Hepatocyte (in vitro differentiated cells): ENCODE measurements around the gene CNIH3.

Source experiments
- EZH2phosphoT487 ChIP-seq: fragments of 200-600 bp; sonication (generic); IDR thresholded peaks from one replicate; pipeline ENCODE4 v1.6.1; 2018; ENCODE audit warnings: antibody characterized with exemption, mild to moderate bottlenecking, low read depth, moderate library complexity; ENCODE audit not compliant: unreplicated experiment, severe bottlenecking
- TF ChIP-seq, protein P1 (sequence below): fragments of 200-600 bp; sonication (generic); IDR thresholded peaks from 2 replicates; pipeline ENCODE4 v1.5.1; 2016; ENCODE audit warnings: antibody characterized with exemption, mild to moderate bottlenecking; ENCODE audit not compliant: poor library complexity

DNA sequence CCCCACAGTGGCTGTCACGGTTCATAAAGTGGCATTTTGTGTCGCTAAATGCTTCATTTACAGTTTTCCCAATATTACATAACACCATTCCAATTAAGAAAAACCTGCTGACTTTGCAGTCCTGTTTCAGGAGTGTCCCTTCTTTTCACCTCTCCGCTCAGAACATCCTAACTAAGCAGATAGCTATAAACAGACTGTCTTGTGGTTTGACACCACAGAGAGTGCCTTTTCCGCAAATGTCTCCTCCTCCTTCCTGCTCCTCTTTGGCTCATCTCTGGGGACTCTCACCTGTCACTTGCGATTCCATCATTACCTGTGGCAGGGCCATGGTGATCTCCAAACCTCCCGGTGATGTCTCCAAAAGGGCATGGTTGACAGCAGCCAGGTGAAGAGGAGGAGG, 119.0 kb downstream of the CNIH3 start:
- TF ChIP-seq, protein P1, sequence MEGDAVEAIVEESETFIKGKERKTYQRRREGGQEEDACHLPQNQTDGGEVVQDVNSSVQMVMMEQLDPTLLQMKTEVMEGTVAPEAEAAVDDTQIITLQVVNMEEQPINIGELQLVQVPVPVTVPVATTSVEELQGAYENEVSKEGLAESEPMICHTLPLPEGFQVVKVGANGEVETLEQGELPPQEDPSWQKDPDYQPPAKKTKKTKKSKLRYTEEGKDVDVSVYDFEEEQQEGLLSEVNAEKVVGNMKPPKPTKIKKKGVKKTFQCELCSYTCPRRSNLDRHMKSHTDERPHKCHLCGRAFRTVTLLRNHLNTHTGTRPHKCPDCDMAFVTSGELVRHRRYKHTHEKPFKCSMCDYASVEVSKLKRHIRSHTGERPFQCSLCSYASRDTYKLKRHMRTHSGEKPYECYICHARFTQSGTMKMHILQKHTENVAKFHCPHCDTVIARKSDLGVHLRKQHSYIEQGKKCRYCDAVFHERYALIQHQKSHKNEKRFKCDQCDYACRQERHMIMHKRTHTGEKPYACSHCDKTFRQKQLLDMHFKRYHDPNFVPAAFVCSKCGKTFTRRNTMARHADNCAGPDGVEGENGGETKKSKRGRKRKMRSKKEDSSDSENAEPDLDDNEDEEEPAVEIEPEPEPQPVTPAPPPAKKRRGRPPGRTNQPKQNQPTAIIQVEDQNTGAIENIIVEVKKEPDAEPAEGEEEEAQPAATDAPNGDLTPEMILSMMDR: no peak
- TF ChIP-seq EZH2phosphoT487: no peak
